Cardiac septum (tissue), 1 donor: ENCODE measurements around the gene KLHL33. TPM values are rescaled to one million over a fixed set of nuclear protein-coding genes. Genes with fewer than 3 reads are reported as not detected.

Source experiments
- DNase-seq: peaks from one replicate; pipeline ENCODE4 v3.0.0-alpha.2; 2020; ENCODE audit warnings: low spot score
- intact Hi-C: fragments of 100-400 bp; cut with DNase I; formaldehyde crosslinking; loops from one replicate; pipeline ENCODE4 v1.14.0; 2022
- total RNA-seq: library from RNA; stranded (reverse); fragmentation: NEBNext Ultra II Directional; extraction: Animal tissue kit (Norgen Biotek cat#: 25700); gene quantifications from one replicate; pipeline ENCODE4 v1.2.1, GENCODE V29; 2021
- donor health status: DM: no; HTN: no; CAD: no.

Gene KLHL33
- total RNA-seq, 1 donor from 2014 or later, result 0.35 TPM

GRCh38 chr14:20382526-20382925 is 53.4 kb downstream of the KLHL33 start:
- intact Hi-C loops, result no loop called here
- no peak for DNase-seq

- DNase-seq, result no peak
- intact Hi-C loops, result no loop called here
These were observed 54.6 kb downstream of the KLHL33 start for GRCh38 chr14:20381341-20381740.

- DNase-seq, result no peak
These were observed 55.3 kb downstream of the KLHL33 start for GRCh38 chr14:20380681-20381080.

GRCh38 chr14:20379743-20380142 is 56.2 kb downstream of the KLHL33 start:
- intact Hi-C loops, result no loop called here
- DNase-seq, result no peak

More at GRCh38 chr14:20380681-20381080, 55.3 kb downstream of the KLHL33 start:
- intact Hi-C loops, result no loop called here

- intact Hi-C loops, result no loop called here
These were observed 58.8 kb downstream of the KLHL33 start for GRCh38 chr14:20377171-20377570.

GRCh38 chr14:20376071-20376588 is 59.8 kb downstream of the KLHL33 start:
- DNase-seq, result no peak
- intact Hi-C loops, result no loop called here

More at GRCh38 chr14:20377171-20377570, 58.8 kb downstream of the KLHL33 start:
- DNase-seq, result no peak

Other genes starting within 250 kb of the KLHL33 start
- gene OR11G2, start 245.3 kb downstream of the KLHL33 start, total RNA-seq, result not detected
- not detected for gene OR11H6, start 212.5 kb downstream of the KLHL33 start, total RNA-seq
- not detected for gene OR11H7, start 207.2 kb downstream of the KLHL33 start, total RNA-seq
- not detected for gene OR11H4, start 196.9 kb downstream of the KLHL33 start, total RNA-seq
- 11.1 TPM for gene TTC5, start 130.2 kb downstream of the KLHL33 start, total RNA-seq
- gene CCNB1IP1, start 102.9 kb downstream of the KLHL33 start, total RNA-seq, result 61.3 TPM
- gene PARP2, start 92.5 kb downstream of the KLHL33 start, total RNA-seq, result 15.2 TPM
- gene TEP1, start 22.7 kb downstream of the KLHL33 start, total RNA-seq, result 15.7 TPM
- gene OSGEP, start 18.6 kb upstream of the KLHL33 start, total RNA-seq, result 21.2 TPM
- 66.0 TPM for gene APEX1, start 19.1 kb upstream of the KLHL33 start, total RNA-seq
- gene PIP4P1, start 25.3 kb upstream of the KLHL33 start, total RNA-seq, result 18.2 TPM
- 17.4 TPM for gene PNP, start 33.2 kb upstream of the KLHL33 start, total RNA-seq
- 0.48 TPM for gene RNASE10, start 69.4 kb upstream of the KLHL33 start, total RNA-seq
- not detected for gene RNASE9, start 124.9 kb upstream of the KLHL33 start, total RNA-seq
- gene RNASE11, start 151.8 kb upstream of the KLHL33 start, total RNA-seq, result not detected
- gene RNASE12, start 155.2 kb upstream of the KLHL33 start, total RNA-seq, result not detected
- not detected for gene OR6S1, start 205.5 kb upstream of the KLHL33 start, total RNA-seq
- gene RNASE4, start 248.4 kb upstream of the KLHL33 start, total RNA-seq, result 5.6 TPM